HCT116 (cell line): ENCODE data around the gene HDAC7. TPM values are rescaled to one million over a fixed set of nuclear protein-coding genes. Genes with fewer than 3 reads are reported as not detected.

Source experiments
- ATF3 ChIP-seq: IDR thresholded peaks from 2 replicates; pipeline ENCODE4 v1.6.1; 2012
- RAD21 ChIP-seq: IDR thresholded peaks from 2 replicates; pipeline ENCODE4 v1.6.1; 2012; ENCODE audit warnings: low read depth, mild to moderate bottlenecking
- REST ChIP-seq: IDR thresholded peaks from 2 replicates; pipeline ENCODE4 v1.6.1; 2012; ENCODE audit warnings: low read depth
- YY1 ChIP-seq: IDR thresholded peaks from 2 replicates; pipeline ENCODE4 v1.6.1; 2011; ENCODE audit warnings: low read length, low read depth, moderate library complexity, mild to moderate bottlenecking; ENCODE audit not compliant: insufficient replicate concordance; ENCODE audit errors: extremely low read depth
- ZNF274 ChIP-seq: fragments of 200-500 bp; sonication (Bioruptor generic); IDR thresholded peaks from 2 replicates; pipeline ENCODE4 v1.6.1; 2014; ENCODE audit warnings: mild to moderate bottlenecking, low read depth, low read length, inconsistent platforms
- total RNA-seq: library from RNA; stranded (reverse); gene quantifications from one replicate; pipeline ENCODE4 v1.2.1, GENCODE V29; 2021; ENCODE audit not compliant: unreplicated experiment
- TF ChIP-seq, protein P1 (sequence below), 3 experiments: fragments of 200-600 bp in 1 of 3; sonication (generic) in 1 of 3; IDR thresholded peaks in 2 of 3; conservative IDR thresholded peaks in 1 of 3; 2 replicates each; pipeline ENCODE4 v1.5.1; 2012 to 2017; ENCODE audit warnings: low read depth in 2 of 3, low read length in 2 of 3, antibody characterized with exemption in 1 of 3, borderline replicate concordance in 1 of 3, control low read depth in 1 of 3, mild to moderate bottlenecking in 1 of 3, mixed read lengths in 1 of 3, mixed run types in 1 of 3, moderate library complexity in 1 of 3; ENCODE audit not compliant: insufficient read depth in 1 of 3

Gene HDAC7
- total RNA-seq, 1 experiment from 2014 or later: 38.1 TPM

DNA sequence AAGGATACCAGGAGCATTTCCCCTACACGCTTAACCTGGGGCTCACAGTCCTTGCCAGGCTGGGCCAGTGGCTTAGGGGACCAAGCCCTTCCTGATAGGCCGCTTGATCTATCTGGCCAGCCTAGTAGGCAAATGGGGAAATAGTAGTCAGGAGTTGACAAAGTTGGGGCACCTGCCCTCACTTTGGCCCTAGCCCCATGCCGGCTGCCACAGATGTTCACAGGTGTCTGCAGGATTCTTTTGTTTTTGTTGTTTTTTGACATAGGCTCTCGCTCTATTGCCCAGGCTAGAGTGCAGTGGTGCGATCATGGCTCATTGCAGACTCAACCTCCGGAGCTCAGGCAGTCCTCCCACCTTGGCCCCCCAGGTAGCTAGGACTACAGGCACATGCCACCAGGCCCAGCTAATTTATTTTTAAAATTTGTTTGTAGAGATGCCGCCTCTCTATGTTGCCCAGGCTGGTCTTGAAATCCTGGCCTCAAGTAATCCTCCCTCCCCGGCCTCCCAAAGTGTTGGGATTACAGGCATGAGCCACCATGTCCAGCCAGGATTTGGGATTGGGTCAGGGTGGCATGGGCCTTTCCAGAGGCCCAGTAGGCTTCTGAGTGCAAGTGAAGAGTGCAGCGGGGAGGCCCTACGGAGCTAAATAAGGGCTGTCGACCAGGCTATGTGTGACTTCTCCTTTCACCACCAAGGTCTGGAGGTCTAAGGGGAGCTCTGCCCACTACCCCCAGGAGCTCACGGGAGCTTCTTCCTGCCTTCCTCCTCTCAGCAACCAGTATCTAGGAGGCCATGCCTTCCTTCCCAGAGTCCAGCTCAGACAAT, 15.5 kb upstream of the HDAC7 start (continued):
- no peak for TF ChIP-seq YY1
- TF ChIP-seq ZNF274: no peak
- no peak for TF ChIP-seq REST
- TF ChIP-seq, protein P1, sequence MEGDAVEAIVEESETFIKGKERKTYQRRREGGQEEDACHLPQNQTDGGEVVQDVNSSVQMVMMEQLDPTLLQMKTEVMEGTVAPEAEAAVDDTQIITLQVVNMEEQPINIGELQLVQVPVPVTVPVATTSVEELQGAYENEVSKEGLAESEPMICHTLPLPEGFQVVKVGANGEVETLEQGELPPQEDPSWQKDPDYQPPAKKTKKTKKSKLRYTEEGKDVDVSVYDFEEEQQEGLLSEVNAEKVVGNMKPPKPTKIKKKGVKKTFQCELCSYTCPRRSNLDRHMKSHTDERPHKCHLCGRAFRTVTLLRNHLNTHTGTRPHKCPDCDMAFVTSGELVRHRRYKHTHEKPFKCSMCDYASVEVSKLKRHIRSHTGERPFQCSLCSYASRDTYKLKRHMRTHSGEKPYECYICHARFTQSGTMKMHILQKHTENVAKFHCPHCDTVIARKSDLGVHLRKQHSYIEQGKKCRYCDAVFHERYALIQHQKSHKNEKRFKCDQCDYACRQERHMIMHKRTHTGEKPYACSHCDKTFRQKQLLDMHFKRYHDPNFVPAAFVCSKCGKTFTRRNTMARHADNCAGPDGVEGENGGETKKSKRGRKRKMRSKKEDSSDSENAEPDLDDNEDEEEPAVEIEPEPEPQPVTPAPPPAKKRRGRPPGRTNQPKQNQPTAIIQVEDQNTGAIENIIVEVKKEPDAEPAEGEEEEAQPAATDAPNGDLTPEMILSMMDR (IDR thresholded peaks at IDR 0.05 in 2 of 3, conservative IDR thresholded peaks at IDR 0.05 in 1 of 3; ENCODE audit: borderline replicate concordance in 1 of 3, insufficient read depth in 1 of 3, low read depth in 2 of 3, low read length in 2 of 3): no peak
- TF ChIP-seq ATF3: no peak
- no peak for TF ChIP-seq RAD21
